Liver (tissue), 9 donors: Measurements from ENCODE around the gene PLEKHA7. TPM values are rescaled to one million over a fixed set of nuclear protein-coding genes. Genes with fewer than 3 reads are reported as not detected.

ENCODE experiments used
- DNase-seq: peaks from one replicate; pipeline ENCODE4 v3.0.0-alpha.2; 2017; ENCODE audit warnings: low spot score
- H3K27ac ChIP-seq, 2 donors: one replicate each; pipeline ENCODE4 v1.7.0; 2013; ENCODE audit warnings: inconsistent platforms in 2 of 2, low read length in 2 of 2, control low read depth in 1 of 2, low read depth in 1 of 2, mild to moderate bottlenecking in 1 of 2
- H3K27me3 ChIP-seq, 4 donors: one replicate each; pipeline versions ENCODE4 v1.6.1 to v1.7.0; 2013; ENCODE audit warnings: low read length in 3 of 4, inconsistent platforms in 1 of 4, mild to moderate bottlenecking in 1 of 4, moderate library complexity in 1 of 4; ENCODE audit not compliant: control insufficient read depth in 4 of 4, insufficient read depth in 4 of 4
- H3K36me3 ChIP-seq, 4 donors: one replicate each; pipeline versions ENCODE4 v1.6.1 to v1.7.0; 2013; ENCODE audit warnings: low read length in 3 of 4, mild to moderate bottlenecking in 3 of 4, low read depth in 1 of 4, moderate library complexity in 1 of 4; ENCODE audit not compliant: control insufficient read depth in 4 of 4, insufficient read depth in 3 of 4
- H3K4me1 ChIP-seq, 4 donors: one replicate each; pipeline versions ENCODE4 v1.6.1 to v1.7.0; 2013; ENCODE audit warnings: low read length in 3 of 4, mild to moderate bottlenecking in 3 of 4, moderate library complexity in 1 of 4; ENCODE audit not compliant: control insufficient read depth in 4 of 4, insufficient read depth in 4 of 4
- H3K4me3 ChIP-seq, 3 donors: one replicate each; pipeline versions ENCODE4 v1.6.1 to v1.7.0; 2013; ENCODE audit warnings: low read length in 3 of 3, control low read depth in 1 of 3, low read depth in 1 of 3, mild to moderate bottlenecking in 1 of 3
- H3K9ac ChIP-seq, 2 donors: one replicate each; pipeline ENCODE4 v1.7.0; 2013; ENCODE audit warnings: low read length in 2 of 2, mild to moderate bottlenecking in 2 of 2, moderate library complexity in 2 of 2, control low read depth in 1 of 2, low read depth in 1 of 2
- H3K9me3 ChIP-seq, 4 donors: one replicate each; pipeline versions ENCODE4 v1.6.1 to v1.7.0; 2013; ENCODE audit warnings: low read length in 3 of 4; ENCODE audit not compliant: control insufficient read depth in 4 of 4
- ATF3 ChIP-seq: IDR thresholded peaks from 2 replicates; pipeline ENCODE4 v1.6.1; 2016; ENCODE audit warnings: antibody characterized with exemption
- CTCF ChIP-seq: fragments of 150-350 bp; IDR thresholded peaks from 2 replicates; pipeline ENCODE4 v1.5.1; 2017; ENCODE audit warnings: improper control_type of control experiment, low read depth, low read length; ENCODE audit not compliant: missing input control
- EGR1 ChIP-seq, 2 donors: IDR thresholded peaks; 2 replicates each; pipeline ENCODE4 v1.6.1; 2016 to 2018; ENCODE audit warnings: antibody characterized with exemption in 2 of 2, low read depth in 2 of 2
- FOXA1 ChIP-seq: IDR thresholded peaks from 2 replicates; pipeline ENCODE4 v1.6.1; 2016; ENCODE audit warnings: antibody characterized with exemption
- FOXA2 ChIP-seq: IDR thresholded peaks from 2 replicates; pipeline ENCODE4 v1.6.1; 2016; ENCODE audit warnings: antibody characterized with exemption
- GABPA ChIP-seq, 2 donors: IDR thresholded peaks in 1 of 2; conservative IDR thresholded peaks in 1 of 2; 2 replicates each; pipeline ENCODE4 v1.6.1; 2016; ENCODE audit warnings: antibody characterized with exemption in 2 of 2, mild to moderate bottlenecking in 1 of 2, moderate library complexity in 1 of 2
- HNF4A ChIP-seq, 2 donors: conservative IDR thresholded peaks; 2 replicates each; pipeline ENCODE4 v1.6.1; 2016; ENCODE audit warnings: antibody characterized with exemption in 2 of 2, mild to moderate bottlenecking in 2 of 2
- HNF4G ChIP-seq: IDR thresholded peaks from 2 replicates; pipeline ENCODE4 v1.6.1; 2016; ENCODE audit warnings: antibody characterized with exemption
- JUND ChIP-seq, 2 donors: IDR thresholded peaks; 2 replicates each; pipeline ENCODE4 v1.6.1; 2016; ENCODE audit warnings: antibody characterized with exemption in 2 of 2
- NR2F2 ChIP-seq: IDR thresholded peaks from 2 replicates; pipeline ENCODE4 v1.6.1; 2016; ENCODE audit warnings: antibody characterized with exemption
- RAD21 ChIP-seq, 2 donors: IDR thresholded peaks; 2 replicates each; pipeline ENCODE4 v1.6.1; 2016; ENCODE audit warnings: antibody characterized with exemption in 2 of 2, mild to moderate bottlenecking in 2 of 2
- RXRA ChIP-seq, 2 donors: IDR thresholded peaks; 2 replicates each; pipeline ENCODE4 v1.6.1; 2017 to 2018; ENCODE audit warnings: antibody characterized with exemption in 2 of 2, mild to moderate bottlenecking in 1 of 2
- SP1 ChIP-seq: IDR thresholded peaks from 2 replicates; pipeline ENCODE4 v1.6.1; 2018; ENCODE audit warnings: antibody characterized with exemption, mild to moderate bottlenecking
- TAF1 ChIP-seq: conservative IDR thresholded peaks from 2 replicates; pipeline ENCODE4 v1.6.1; 2016; ENCODE audit warnings: antibody characterized with exemption, mild to moderate bottlenecking
- YY1 ChIP-seq: IDR thresholded peaks from 2 replicates; pipeline ENCODE4 v1.6.1; 2016; ENCODE audit warnings: antibody characterized with exemption, mild to moderate bottlenecking
- WGBS: extraction: QIAGEN DNeasy Blood & Tissue Kit; methylation state at CpG from one replicate; pipeline ENCODE4 v1.1.7; 2013; 5-methylcytosine and 5-hydroxymethylcytosine counted together
- polyA plus RNA-seq, 2 donors: library from polyadenylated mRNA; stranded (reverse) in 1 of 2; unstranded in 1 of 2; fragments of 200-250 nt in 1 of 2; fragments of >200 nt in 1 of 2; fragmentation: Nextera tagmentation in 1 of 2; extraction: Ambion mirVana in 1 of 2; gene quantifications; one replicate each; pipeline versions ENCODE4 v1.2.1 to v1.2.3, GENCODE V29; 2013 to 2015
- total RNA-seq, 2 donors: library from RNA; depleted of rRNA; stranded (reverse); fragments of >200 nt; gene quantifications; one replicate each; pipeline ENCODE4 v1.2.3, GENCODE V29; 2014
- TF ChIP-seq, protein P1 (sequence below): IDR thresholded peaks from 2 replicates; pipeline ENCODE4 v1.6.1; 2016; ENCODE audit warnings: antibody characterized with exemption
- TF ChIP-seq, protein P2 (sequence below): IDR thresholded peaks from 2 replicates; pipeline ENCODE4 v1.6.1; 2016; ENCODE audit warnings: antibody characterized with exemption
- donor health status: healthy.
- donor health status: healthy.
- donor health status: healthy.
- donor health status: healthy.
- donor health status: healthy.

The PLEKHA7 gene
- total and polyA plus RNA-seq, 4 donors, result 6.1 to 28.8 (median 8.5) TPM

GRCh38 chr11:16853266-16853665 is 160.9 kb downstream of the PLEKHA7 start:
- Histone ChIP-seq H3K27me3 (no peaks in the 10 kb centered on the region), H3K36me3 (peaks cover 8 to 54% (median 36%) of the 10 kb centered on the region in 4 donors), H3K4me3 (no peak overlapping the region), H3K4me1 (no peaks in the 10 kb centered on the region), H3K27ac (no peak overlapping the region), H3K9me3 (no peaks in the 10 kb centered on the region), H3K9ac (no peak overlapping the region)
- WGBS, result 91% methylated on average over 1 of the region's 1 CpG
- DNase-seq, result no peak
- TF ChIP-seq CTCF (no peak), JUND (IDR thresholded peaks at IDR 0.05) (no peak), TAF1 (no peak), RAD21 (IDR thresholded peaks at IDR 0.05) (no peak), NR2F2 (no peak), FOXA1 (no peak), HNF4G (no peak), HNF4A (conservative IDR thresholded peaks at IDR 0.05) (no peak), EGR1 (IDR thresholded peaks at IDR 0.05; ENCODE audit: low read depth in 2 of 2) (no peak), GABPA (IDR thresholded peaks at IDR 0.05 in 1 of 2, conservative IDR thresholded peaks at IDR 0.05 in 1 of 2) (no peak), SP1 (no peak), ATF3 (no peak), RXRA (IDR thresholded peaks at IDR 0.05) (no peak)
- TF ChIP-seq, protein P1, sequence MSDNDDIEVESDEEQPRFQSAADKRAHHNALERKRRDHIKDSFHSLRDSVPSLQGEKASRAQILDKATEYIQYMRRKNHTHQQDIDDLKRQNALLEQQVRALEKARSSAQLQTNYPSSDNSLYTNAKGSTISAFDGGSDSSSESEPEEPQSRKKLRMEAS, result no peak
- TF ChIP-seq, protein P2, sequence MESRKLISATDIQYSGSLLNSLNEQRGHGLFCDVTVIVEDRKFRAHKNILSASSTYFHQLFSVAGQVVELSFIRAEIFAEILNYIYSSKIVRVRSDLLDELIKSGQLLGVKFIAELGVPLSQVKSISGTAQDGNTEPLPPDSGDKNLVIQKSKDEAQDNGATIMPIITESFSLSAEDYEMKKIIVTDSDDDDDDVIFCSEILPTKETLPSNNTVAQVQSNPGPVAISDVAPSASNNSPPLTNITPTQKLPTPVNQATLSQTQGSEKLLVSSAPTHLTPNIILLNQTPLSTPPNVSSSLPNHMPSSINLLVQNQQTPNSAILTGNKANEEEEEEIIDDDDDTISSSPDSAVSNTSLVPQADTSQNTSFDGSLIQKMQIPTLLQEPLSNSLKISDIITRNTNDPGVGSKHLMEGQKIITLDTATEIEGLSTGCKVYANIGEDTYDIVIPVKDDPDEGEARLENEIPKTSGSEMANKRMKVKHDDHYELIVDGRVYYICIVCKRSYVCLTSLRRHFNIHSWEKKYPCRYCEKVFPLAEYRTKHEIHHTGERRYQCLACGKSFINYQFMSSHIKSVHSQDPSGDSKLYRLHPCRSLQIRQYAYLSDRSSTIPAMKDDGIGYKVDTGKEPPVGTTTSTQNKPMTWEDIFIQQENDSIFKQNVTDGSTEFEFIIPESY, result no peak

DNA sequence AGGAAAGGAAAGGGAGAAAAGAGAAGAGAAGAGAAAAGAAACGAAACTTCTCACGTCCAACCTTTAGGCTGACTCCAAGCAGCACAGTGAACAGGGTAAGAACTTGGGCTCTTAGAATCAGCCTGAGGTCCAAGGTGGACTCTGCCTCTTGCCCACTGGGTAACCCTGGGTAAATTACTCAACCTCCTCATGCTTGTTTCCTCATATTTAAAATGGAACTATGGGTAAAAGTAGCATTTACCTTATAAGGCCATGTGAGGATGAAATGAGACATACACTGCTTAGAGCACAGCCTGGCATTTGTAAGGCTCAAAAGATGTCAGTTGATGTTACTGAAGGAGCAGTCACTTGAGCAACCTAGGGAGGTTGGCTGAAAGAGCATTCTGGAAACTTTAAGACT is 167.9 kb downstream of the PLEKHA7 start:
- 78% methylated on average over 2 of the region's 2 CpGs for WGBS
- no peak for DNase-seq
- TF ChIP-seq RAD21 (IDR thresholded peaks at IDR 0.05) (no peak), HNF4A (conservative IDR thresholded peaks at IDR 0.05) (peak; percentile 51 to 60), ATF3 (no peak), SP1 (peak; percentile 26), RXRA (IDR thresholded peaks at IDR 0.05) (peak; percentile 43 to 50), HNF4G (no peak), NR2F2 (no peak), YY1 (no peak), FOXA2 (no peak)
- no peak overlapping the region for H3K9ac ChIP-seq
- peaks cover 1 to 42% (median 17%) of the 10 kb centered on the region in 4 donors for H3K36me3 ChIP-seq
- H3K27ac ChIP-seq, result no peak overlapping the region
- H3K9me3 ChIP-seq, result no peaks in the 10 kb centered on the region
- H3K4me1 ChIP-seq, result peaks cover 0 to 9% (median 5%) of the 10 kb centered on the region in 4 donors
- H3K27me3 ChIP-seq, result no peaks in the 10 kb centered on the region
- no peak overlapping the region for H3K4me3 ChIP-seq
